Ovary (tissue), 3 donors: ENCODE measurements around the gene CCDC60.

Experiments used
- CTCF ChIP-seq, 3 donors: fragments of 450-650 bp in 2 of 3; fragments of 200-600 bp in 1 of 3; IDR thresholded peaks; one replicate each; pipeline versions ENCODE4 v1.5.1 to v1.8.0; 2016 to 2022; ENCODE audit warnings: antibody characterized with exemption in 3 of 3, mild to moderate bottlenecking in 1 of 3
- EP300 ChIP-seq: sonication (generic); formaldehyde crosslinking; IDR thresholded peaks from one replicate; pipeline ENCODE4 v1.6.1; 2017; ENCODE audit warnings: antibody characterized with exemption
- POLR2A ChIP-seq: fragments of 450-650 bp; IDR thresholded peaks from one replicate; pipeline ENCODE4 v1.6.1; 2017; ENCODE audit warnings: antibody characterized with exemption, mild to moderate bottlenecking, moderate library complexity
- donor health status: DM: no; HTN: no; CAD: no.

- TF ChIP-seq CTCF (IDR thresholded peaks at IDR 0.05) (no peak), POLR2A (no peak), EP300 (no peak)
Observed at GRCh38 chr12:119547001-119547400, 212.5 kb downstream of the CCDC60 start.
